GM12875 (cell line): ENCODE measurements around the gene TAF3.

Source experiments
- H3K4me3 ChIP-seq: one replicate; pipeline ENCODE4 v1.5.1; 2011; ENCODE audit warnings: low read depth, low read length, control low read depth
- CTCF ChIP-seq: IDR thresholded peaks from 2 replicates; pipeline ENCODE4 v1.5.1; 2011; ENCODE audit warnings: low read depth, mild to moderate bottlenecking, control low read depth, inconsistent platforms, low read length, moderate library complexity, borderline replicate concordance; ENCODE audit not compliant: insufficient read depth

The TAF3 gene

GRCh38 chr10:7876541-7877127, 58.3 kb downstream of the TAF3 start:
- no peak for TF ChIP-seq CTCF

GRCh38 chr10:7881119-7881518, 62.8 kb downstream of the TAF3 start:
- no peak for TF ChIP-seq CTCF
- H3K4me3 ChIP-seq: no peak overlapping the region

More at GRCh38 chr10:7876541-7877127, 58.3 kb downstream of the TAF3 start:
- H3K4me3 ChIP-seq: no peak overlapping the region

- no peak overlapping the region for H3K4me3 ChIP-seq
- no peak for TF ChIP-seq CTCF
Observed at GRCh38 chr10:7886056-7886455, 67.8 kb downstream of the TAF3 start.

GRCh38 chr10:7887174-7887816, 69.0 kb downstream of the TAF3 start:
- no peak for TF ChIP-seq CTCF

GRCh38 chr10:7889947-7890542, 71.7 kb downstream of the TAF3 start:
- TF ChIP-seq CTCF: no peak
- no peak overlapping the region for H3K4me3 ChIP-seq

More at GRCh38 chr10:7887174-7887816, 69.0 kb downstream of the TAF3 start:
- no peak overlapping the region for H3K4me3 ChIP-seq

GRCh38 chr10:7890781-7891180, 72.5 kb downstream of the TAF3 start:
- H3K4me3 ChIP-seq: no peak overlapping the region
- no peak for TF ChIP-seq CTCF

GRCh38 chr10:7891634-7892033, 73.3 kb downstream of the TAF3 start:
- no peak overlapping the region for H3K4me3 ChIP-seq
- TF ChIP-seq CTCF: no peak
